Panc1 (cell line): ENCODE results near the gene DHRS12. TPM values are rescaled to one million over a fixed set of nuclear protein-coding genes. Genes with fewer than 3 reads are reported as not detected.

Source experiments
- ATAC-seq: fragments of 200-7000 bp; cut with Tn5 transposase; 2 replicates; pipeline ENCODE4 v1.9.1; 2020; ENCODE audit warnings: mild to moderate bottlenecking, moderate library complexity
- BruUV-seq: library from RNA; stranded (reverse); fragments of 400-500 nt; replicated peaks from 2 replicates; lab custom pipeline; 2021; lab: Mats Ljungman, UMichigan
- CTCF ChIA-PET: fragments of 300-600 bp; sonication (Branson Sonifier 250); formaldehyde crosslinking; loops from one replicate; lab custom pipeline; 2022; ENCODE audit warnings: antibody characterized with exemption; lab: Charles Lee
- POLR2A ChIA-PET: fragments of 300-600 bp; sonication (Branson Sonifier 250); formaldehyde crosslinking; loops from one replicate; lab custom pipeline; 2022; ENCODE audit warnings: antibody characterized with exemption; lab: Charles Lee
- DNase-seq: peaks from one replicate; pipeline ENCODE4 v3.0.0-alpha.2; 2010; ENCODE audit warnings: low read depth, low spot score
- H3K27ac ChIP-seq: 2 replicates; pipeline ENCODE4 v1.5.1; 2011; ENCODE audit warnings: mild to moderate bottlenecking, low read length, inconsistent platforms
- H3K27me3 ChIP-seq: fragments of 200-500 bp; sonication (Bioruptor generic); 2 replicates; pipeline ENCODE4 v1.6.0; 2014; ENCODE audit warnings: low read length, inconsistent platforms; ENCODE audit not compliant: control insufficient read depth, insufficient read depth
- H3K36me3 ChIP-seq: fragments of 200-500 bp; sonication (Bioruptor generic); 2 replicates; pipeline ENCODE4 v1.5.1; 2014; ENCODE audit warnings: inconsistent platforms, mild to moderate bottlenecking, low read length, moderate library complexity; ENCODE audit not compliant: control insufficient read depth, insufficient read depth
- H3K4me1 ChIP-seq: 2 replicates; pipeline ENCODE4 v1.5.1; 2011; ENCODE audit warnings: inconsistent platforms, mild to moderate bottlenecking, low read length, moderate library complexity; ENCODE audit not compliant: control insufficient read depth, insufficient read depth
- H3K4me3 ChIP-seq, 2 experiments: 2 replicates each; pipeline ENCODE4 v1.5.1; 2011 to 2012; ENCODE audit warnings: low read depth in 2 of 2, low read length in 2 of 2, mild to moderate bottlenecking in 2 of 2, inconsistent platforms in 1 of 2, moderate library complexity in 1 of 2
- H3K9me3 ChIP-seq: fragments of 200-500 bp; sonication (Bioruptor generic); 2 replicates; pipeline ENCODE4 v1.5.1; 2014; ENCODE audit warnings: low read depth, mild to moderate bottlenecking, inconsistent platforms, low read length, moderate library complexity; ENCODE audit not compliant: control insufficient read depth, insufficient read depth
- CTCF ChIP-seq: fragments of 450-650 bp; IDR thresholded peaks from 2 replicates; pipeline ENCODE4 v1.5.1; 2017; ENCODE audit warnings: mild to moderate bottlenecking
- POLR2AphosphoS5 ChIP-seq: IDR thresholded peaks from 2 replicates; pipeline ENCODE4 v1.6.1; 2012; ENCODE audit warnings: mild to moderate bottlenecking, low read depth, low read length, moderate library complexity
- REST ChIP-seq, 2 experiments: IDR thresholded peaks; 2 replicates each; pipeline ENCODE4 v1.6.1; 2011 to 2012; ENCODE audit warnings: low read depth in 2 of 2, control low read depth in 1 of 2, low read length in 1 of 2, mild to moderate bottlenecking in 1 of 2, moderate library complexity in 1 of 2; ENCODE audit not compliant: insufficient read depth in 1 of 2
- SIN3A ChIP-seq: IDR thresholded peaks from 2 replicates; pipeline ENCODE4 v1.6.1; 2012; ENCODE audit warnings: low read depth, mild to moderate bottlenecking, low read length, moderate library complexity, borderline replicate concordance; ENCODE audit not compliant: insufficient read depth
- TCF7L2 ChIP-seq: IDR thresholded peaks from 2 replicates; pipeline ENCODE4 v1.6.1; 2011; ENCODE audit warnings: mild to moderate bottlenecking, low read depth, low read length, inconsistent platforms
- in situ Hi-C: cut with HindIII; loops from 2 replicates; pipeline ENCODE4 v1.10.0; 2016; ENCODE audit warnings: low sequenced_read_pairs, low pct_unique_long_range_greater_than_20kb
- intact Hi-C: fragments of 100-400 bp; cut with micrococcal nuclease; formaldehyde crosslinking; loops from one replicate; pipeline ENCODE4 v1.10.0; 2022; ENCODE audit not compliant: unreplicated experiment
- total RNA-seq: library from RNA; stranded (reverse); gene quantifications from one replicate; pipeline ENCODE4 v1.2.1, GENCODE V29; 2021; ENCODE audit not compliant: unreplicated experiment

Gene DHRS12
- total RNA-seq, 1 experiment from 2014 or later = 10.7 TPM

GRCh38 chr13:51848674-51849073 lies 44.7 kb upstream of the DHRS12 start:
- Histone ChIP-seq H3K27me3 (peaks cover 3% of the 10 kb centered on the region; the same call in 1 of the 2 replicates), H3K27ac (no peak overlapping the region), H3K4me1 (no peaks in the 10 kb centered on the region), H3K36me3 (no peaks in the 10 kb centered on the region), H3K4me3 (no peak overlapping the region), H3K9me3 (no peaks in the 10 kb centered on the region)
- DNase-seq (no peak), ATAC-seq (no peak)
- intact Hi-C loops = no loop called here
- in situ Hi-C loops = no loop called here
- CTCF ChIA-PET = no interaction called here
- POLR2A ChIA-PET = no interaction called here
- TF ChIP-seq CTCF (no peak), POLR2AphosphoS5 (no peak), TCF7L2 (no peak), REST (IDR thresholded peaks at IDR 0.05; ENCODE audit: insufficient read depth in 1 of 2, low read depth in 2 of 2, low read length in 1 of 2) (no peak), SIN3A (no peak)
- no TSS peak for BruUV-seq

- ChIA-PET POLR2A (no interaction called here), CTCF (no interaction called here)
- DNase-seq = no peak
- no peaks in the 10 kb centered on the region for H3K9me3 ChIP-seq
- ATAC-seq = no peak
- intact Hi-C loops (no loop called here), in situ Hi-C loops (no loop called here)
- H3K27me3 ChIP-seq = peaks cover 3% of the 10 kb centered on the region; the same call in 1 of the 2 replicates
- TF ChIP-seq REST (IDR thresholded peaks at IDR 0.05; ENCODE audit: insufficient read depth in 1 of 2, low read depth in 2 of 2, low read length in 1 of 2) = no peak
- no peak for TF ChIP-seq SIN3A
- TF ChIP-seq CTCF = no peak
- no peak for TF ChIP-seq TCF7L2
- TF ChIP-seq POLR2AphosphoS5 = no peak
- H3K27ac ChIP-seq = no peak overlapping the region
- no peaks in the 10 kb centered on the region for H3K36me3 ChIP-seq
- no TSS peak for BruUV-seq
- H3K4me3 ChIP-seq = no peak overlapping the region
- H3K4me1 ChIP-seq = no peaks in the 10 kb centered on the region
Observed at GRCh38 chr13:51846756-51847155, 42.8 kb upstream of the DHRS12 start.
